HepG2 (cell line): ENCODE data around the gene NFS1.

ENCODE experiments used
- CTCF ChIP-seq: sonication (generic); formaldehyde crosslinking; IDR thresholded peaks from 2 replicates; pipeline ENCODE4 v1.5.0; 2020; ENCODE audit warnings: mild to moderate bottlenecking, missing genetic modification reagents, moderate library complexity
- EHMT2 ChIP-seq: fragments of 200-600 bp; sonication (generic); IDR thresholded peaks from 2 replicates; pipeline ENCODE4 v1.7.0; 2017; ENCODE audit warnings: antibody characterized with exemption, low read depth, low read length, borderline replicate concordance
- EP300 ChIP-seq, 3 experiments: sonication (generic) in 1 of 3; formaldehyde crosslinking in 1 of 3; IDR thresholded peaks; 2 replicates each; pipeline versions ENCODE4 v1.5.1 to v1.6.1; 2011 to 2020; ENCODE audit warnings: low read depth in 2 of 3, low read length in 2 of 3, borderline replicate concordance in 1 of 3, improper control_type of control experiment in 1 of 3, mild to moderate bottlenecking in 1 of 3, missing genetic modification reagents in 1 of 3, moderate library complexity in 1 of 3
- HINFP ChIP-seq: sonication (generic); formaldehyde crosslinking; IDR thresholded peaks from 2 replicates; pipeline ENCODE4 v1.4.0; 2020; ENCODE audit warnings: low read depth, mild to moderate bottlenecking, missing genetic modification reagents
- MAFK ChIP-seq, 2 experiments: IDR thresholded peaks in 1 of 2; conservative IDR thresholded peaks in 1 of 2; 2 replicates each; pipeline ENCODE4 v1.6.1; 2011; ENCODE audit warnings: improper control_type of control experiment in 2 of 2, low read length in 2 of 2
- PLSCR1 ChIP-seq: sonication (generic); formaldehyde crosslinking; IDR thresholded peaks from 2 replicates; pipeline ENCODE4 v1.5.0; 2020; ENCODE audit warnings: missing genetic modification reagents, mild to moderate bottlenecking, borderline replicate concordance
- SMC3 ChIP-seq: IDR thresholded peaks from 2 replicates; pipeline ENCODE4 v1.6.1; 2011; ENCODE audit warnings: low read length, improper control_type of control experiment
- SNAI1 ChIP-seq: sonication (generic); formaldehyde crosslinking; IDR thresholded peaks from 2 replicates; pipeline ENCODE4 v1.5.0; 2020; ENCODE audit warnings: mild to moderate bottlenecking, missing genetic modification reagents, borderline replicate concordance
- SUZ12 ChIP-seq: fragments of 150-350 bp; IDR thresholded peaks from 2 replicates; pipeline ENCODE4 v1.6.1; 2014; ENCODE audit warnings: low read depth, low read length
- ZHX1 ChIP-seq: sonication (generic); formaldehyde crosslinking; IDR thresholded peaks from 2 replicates; pipeline ENCODE4 v1.8.1; 2022; ENCODE audit warnings: low read depth, mild to moderate bottlenecking, missing genetic modification reagents
- ZNF513 ChIP-seq: sonication (generic); formaldehyde crosslinking; conservative IDR thresholded peaks from 2 replicates; pipeline ENCODE4 v1.5.0; 2020; ENCODE audit warnings: missing genetic modification reagents

GRCh38 chr20:35640724-35641123 is 58.4 kb downstream of the NFS1 start:
- no peak for TF ChIP-seq MAFK (conservative IDR thresholded peaks at IDR 0.05 in 1 of 2, IDR thresholded peaks at IDR 0.05 in 1 of 2; ENCODE audit: low read length in 2 of 2)
- TF ChIP-seq EP300 (IDR thresholded peaks at IDR 0.05; ENCODE audit: low read depth in 2 of 2, low read length in 2 of 2) = no peak
- no peak for TF ChIP-seq EP300 (CRISPR knock-in tag; IDR thresholded peaks at IDR 0.05; ENCODE audit: borderline replicate concordance)
- TF ChIP-seq SMC3 = no peak
- no peak for TF ChIP-seq HINFP (CRISPR knock-in tag)
- TF ChIP-seq SNAI1 (CRISPR knock-in tag) = no peak
- TF ChIP-seq ZNF513 (CRISPR knock-in tag) = no peak
- TF ChIP-seq SUZ12 = no peak
- no peak for TF ChIP-seq CTCF
- no peak for TF ChIP-seq ZHX1 (CRISPR knock-in tag)
- no peak for TF ChIP-seq PLSCR1 (CRISPR knock-in tag)
- no peak for TF ChIP-seq EHMT2
